ENCODE data around the gene VSX2. TPM values are rescaled to one million over a fixed set of nuclear protein-coding genes. Genes with fewer than 3 reads are reported as not detected.

The VSX2 gene
- total RNA-seq, 1 experiment from 2014 or later, result not detected

DNA sequence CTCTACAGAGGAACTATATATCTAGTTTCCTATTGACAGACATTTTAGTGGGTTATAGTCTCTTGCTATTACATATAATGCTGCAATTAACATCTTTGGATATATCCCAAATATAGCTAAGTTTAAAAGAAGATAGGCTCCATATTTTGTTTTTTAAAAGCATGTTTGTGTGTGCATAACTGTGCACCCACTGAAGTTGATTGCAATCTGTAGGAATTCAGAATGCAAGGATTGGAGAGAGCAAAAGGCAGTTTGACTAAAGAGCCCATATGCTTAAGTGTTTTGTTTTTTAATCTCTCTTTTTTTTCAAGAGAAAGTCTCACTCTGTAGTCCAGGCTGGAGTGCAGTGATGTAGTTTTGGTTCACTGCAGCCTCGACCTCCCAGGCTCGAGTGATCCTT, 72.9 kb downstream of the VSX2 start:
- intact Hi-C loops (cut with micrococcal nuclease; ENCODE audit: unreplicated experiment), result no loop called here

More for the DNA sequence above, 72.9 kb downstream of the VSX2 start:
- no TSS peak for BruUV-seq (replicated peaks)
- no peak overlapping the region for H3K4me3 Mint-ChIP-seq (ENCODE audit: low read depth, unreplicated experiment)
- no peak overlapping the region for H3K27ac Mint-ChIP-seq (ENCODE audit: unreplicated experiment)
- H3K27me3 Mint-ChIP-seq (ENCODE audit: unreplicated experiment), result peaks cover 28% of the 10 kb centered on the region
- CTCF ChIA-PET, result no interaction called here
- H3K9me3 Mint-ChIP-seq (ENCODE audit: low read depth, unreplicated experiment), result no peaks in the 10 kb centered on the region
- H3K36me3 Mint-ChIP-seq (ENCODE audit: insufficient read depth, unreplicated experiment), result no peaks in the 10 kb centered on the region
- H3K4me1 Mint-ChIP-seq (ENCODE audit: low read depth, unreplicated experiment), result no peaks in the 10 kb centered on the region
- DNase-seq, result no peak
- TF ChIP-seq, protein P1, sequence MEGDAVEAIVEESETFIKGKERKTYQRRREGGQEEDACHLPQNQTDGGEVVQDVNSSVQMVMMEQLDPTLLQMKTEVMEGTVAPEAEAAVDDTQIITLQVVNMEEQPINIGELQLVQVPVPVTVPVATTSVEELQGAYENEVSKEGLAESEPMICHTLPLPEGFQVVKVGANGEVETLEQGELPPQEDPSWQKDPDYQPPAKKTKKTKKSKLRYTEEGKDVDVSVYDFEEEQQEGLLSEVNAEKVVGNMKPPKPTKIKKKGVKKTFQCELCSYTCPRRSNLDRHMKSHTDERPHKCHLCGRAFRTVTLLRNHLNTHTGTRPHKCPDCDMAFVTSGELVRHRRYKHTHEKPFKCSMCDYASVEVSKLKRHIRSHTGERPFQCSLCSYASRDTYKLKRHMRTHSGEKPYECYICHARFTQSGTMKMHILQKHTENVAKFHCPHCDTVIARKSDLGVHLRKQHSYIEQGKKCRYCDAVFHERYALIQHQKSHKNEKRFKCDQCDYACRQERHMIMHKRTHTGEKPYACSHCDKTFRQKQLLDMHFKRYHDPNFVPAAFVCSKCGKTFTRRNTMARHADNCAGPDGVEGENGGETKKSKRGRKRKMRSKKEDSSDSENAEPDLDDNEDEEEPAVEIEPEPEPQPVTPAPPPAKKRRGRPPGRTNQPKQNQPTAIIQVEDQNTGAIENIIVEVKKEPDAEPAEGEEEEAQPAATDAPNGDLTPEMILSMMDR (IDR thresholded peaks at IDR 0.05; ENCODE audit: unreplicated experiment), result no peak

Other genes with a start within 250 kb of the VSX2 start
- gene ENTPD5, start 220.2 kb upstream of the VSX2 start, total RNA-seq (2022), result 10.0 and 10.5 TPM in 2 replicates
- 1.3 and 1.8 TPM in 2 replicates for gene BBOF1, start 220.1 kb upstream of the VSX2 start, total RNA-seq (2022)
- gene ALDH6A1, start 155.0 kb upstream of the VSX2 start, total RNA-seq (2022), result 17.2 and 19.6 TPM in 2 replicates
- 9.1 and 11.2 TPM in 2 replicates for gene LIN52, start 154.5 kb upstream of the VSX2 start, total RNA-seq (2022)
- 59.6 and 72.4 TPM in 2 replicates for gene ABCD4, start 63.5 kb downstream of the VSX2 start, total RNA-seq (2022)
- not detected in 2 replicates for gene VRTN, start 109.0 kb downstream of the VSX2 start, total RNA-seq (2022)
- not detected in 2 replicates for gene SYNDIG1L, start 186.8 kb downstream of the VSX2 start, total RNA-seq (2022)

Measured in Calu3 (cell line).